Measurements from ENCODE around the gene FAM81B.

DNA sequence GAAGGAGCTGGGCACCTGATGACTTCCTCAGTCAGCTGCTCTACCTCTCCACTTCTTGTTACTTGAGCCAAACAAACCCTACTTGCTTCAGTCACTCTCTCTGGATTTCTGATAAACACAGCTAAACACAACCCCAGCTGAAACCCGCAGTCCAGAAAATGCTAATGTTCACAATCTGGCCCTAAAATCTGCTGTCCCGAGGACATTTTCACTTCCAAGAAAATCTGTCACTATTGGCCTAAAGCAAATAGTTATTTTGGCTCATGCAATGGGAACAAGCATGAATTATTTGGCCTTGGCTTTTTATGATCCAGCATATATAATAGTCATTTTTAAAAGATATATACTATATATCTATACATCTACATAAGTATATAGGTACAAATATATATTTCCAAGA is 19.1 kb downstream of the FAM81B start:
- no peak for TF ChIP-seq SUZ12 (IDR thresholded peaks at IDR 0.05)
- TF ChIP-seq TARDBP (IDR thresholded peaks at IDR 0.05): no peak
- TF ChIP-seq FOXK2 (IDR thresholded peaks at IDR 0.05): no peak
- no peak for TF ChIP-seq SP1 (IDR thresholded peaks at IDR 0.05)
- TF ChIP-seq FOXM1 (IDR thresholded peaks at IDR 0.05; ENCODE audit: borderline replicate concordance): no peak
- no peak for TF ChIP-seq NFRKB (IDR thresholded peaks at IDR 0.05)
- TF ChIP-seq CTBP1 (IDR thresholded peaks at IDR 0.05; ENCODE audit: borderline replicate concordance): no peak
- TF ChIP-seq ELF4 (IDR thresholded peaks at IDR 0.05): no peak
- no peak for TF ChIP-seq ZNF384 (IDR thresholded peaks at IDR 0.05)
- TF ChIP-seq ARNT (IDR thresholded peaks at IDR 0.05): no peak
- no peak for TF ChIP-seq PKNOX1 (IDR thresholded peaks at IDR 0.05)
- no peak for TF ChIP-seq LEF1 (IDR thresholded peaks at IDR 0.05; ENCODE audit: borderline replicate concordance)
- no peak for TF ChIP-seq BHLHE40 (IDR thresholded peaks at IDR 0.05; ENCODE audit: borderline replicate concordance)
- TF ChIP-seq HDGF (IDR thresholded peaks at IDR 0.05; ENCODE audit: borderline replicate concordance): no peak
